GM06990 (cell line): ENCODE results near the gene RASGEF1C.

Experiments
- DNase-seq: peaks from one replicate; pipeline ENCODE4 v3.0.0-alpha.2; 2011; ENCODE audit not compliant: insufficient read length; ENCODE audit errors: extremely low read depth
- H3K27me3 ChIP-seq: replicated peaks from 2 replicates; pipeline ENCODE4 v1.6.0; 2011; ENCODE audit warnings: low read length; ENCODE audit not compliant: control insufficient read depth, insufficient read depth
- H3K36me3 ChIP-seq: 2 replicates; pipeline ENCODE4 v1.5.1; 2011; ENCODE audit warnings: low read length; ENCODE audit not compliant: control insufficient read depth, insufficient read depth
- H3K4me3 ChIP-seq: replicated peaks from 2 replicates; pipeline ENCODE4 v1.5.1; 2011; ENCODE audit warnings: low read depth, mild to moderate bottlenecking, control low read depth, low read length
- TF ChIP-seq, protein P1 (sequence below): IDR thresholded peaks from 2 replicates; pipeline ENCODE4 v1.5.1; 2011; ENCODE audit warnings: low read length, control low read depth, mild to moderate bottlenecking, inconsistent platforms; ENCODE audit not compliant: insufficient read depth, poor library complexity, severe bottlenecking

RASGEF1C gene

DNA sequence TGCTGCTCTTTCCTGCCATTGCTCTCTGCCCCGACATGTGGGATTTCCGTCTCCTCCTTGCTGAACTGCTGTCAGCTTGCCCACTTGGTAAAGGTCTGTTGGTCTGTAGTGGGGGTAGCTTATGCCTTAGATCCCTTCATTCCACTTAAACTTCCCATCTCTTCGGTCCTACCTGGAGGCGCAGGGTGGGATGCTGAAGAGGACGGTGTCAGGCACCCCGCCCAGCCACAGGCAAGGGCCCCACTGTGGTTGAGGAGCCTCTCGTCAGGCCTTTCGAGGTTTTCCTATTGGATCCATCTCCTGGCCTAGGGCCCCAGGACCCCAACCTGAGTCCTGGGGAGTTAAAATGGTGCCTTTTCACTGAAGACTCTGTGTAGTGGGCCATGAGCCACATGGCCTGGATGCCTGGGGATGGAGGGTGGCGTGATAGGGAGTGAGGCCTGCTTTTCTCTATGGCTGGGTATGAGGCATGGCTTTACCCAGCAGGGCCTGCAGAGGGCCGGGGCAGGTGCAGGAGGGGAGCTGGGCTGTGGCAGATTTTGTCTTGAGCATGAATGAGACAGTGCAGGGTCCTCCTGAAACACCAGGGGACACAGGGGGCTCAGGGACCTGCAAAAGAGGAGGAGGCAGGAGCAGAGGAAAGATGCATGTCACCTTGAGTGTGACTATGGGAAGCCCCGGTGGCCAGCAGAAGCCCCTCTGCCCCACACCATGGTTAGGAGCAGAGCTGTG lies 111.7 kb downstream of the RASGEF1C start:
- TF ChIP-seq, protein P1, sequence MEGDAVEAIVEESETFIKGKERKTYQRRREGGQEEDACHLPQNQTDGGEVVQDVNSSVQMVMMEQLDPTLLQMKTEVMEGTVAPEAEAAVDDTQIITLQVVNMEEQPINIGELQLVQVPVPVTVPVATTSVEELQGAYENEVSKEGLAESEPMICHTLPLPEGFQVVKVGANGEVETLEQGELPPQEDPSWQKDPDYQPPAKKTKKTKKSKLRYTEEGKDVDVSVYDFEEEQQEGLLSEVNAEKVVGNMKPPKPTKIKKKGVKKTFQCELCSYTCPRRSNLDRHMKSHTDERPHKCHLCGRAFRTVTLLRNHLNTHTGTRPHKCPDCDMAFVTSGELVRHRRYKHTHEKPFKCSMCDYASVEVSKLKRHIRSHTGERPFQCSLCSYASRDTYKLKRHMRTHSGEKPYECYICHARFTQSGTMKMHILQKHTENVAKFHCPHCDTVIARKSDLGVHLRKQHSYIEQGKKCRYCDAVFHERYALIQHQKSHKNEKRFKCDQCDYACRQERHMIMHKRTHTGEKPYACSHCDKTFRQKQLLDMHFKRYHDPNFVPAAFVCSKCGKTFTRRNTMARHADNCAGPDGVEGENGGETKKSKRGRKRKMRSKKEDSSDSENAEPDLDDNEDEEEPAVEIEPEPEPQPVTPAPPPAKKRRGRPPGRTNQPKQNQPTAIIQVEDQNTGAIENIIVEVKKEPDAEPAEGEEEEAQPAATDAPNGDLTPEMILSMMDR: no peak
- no peak for DNase-seq
- no peak overlapping the region for H3K4me3 ChIP-seq
- H3K27me3 ChIP-seq: no peaks in the 10 kb centered on the region
- no peaks in the 10 kb centered on the region for H3K36me3 ChIP-seq

DNA sequence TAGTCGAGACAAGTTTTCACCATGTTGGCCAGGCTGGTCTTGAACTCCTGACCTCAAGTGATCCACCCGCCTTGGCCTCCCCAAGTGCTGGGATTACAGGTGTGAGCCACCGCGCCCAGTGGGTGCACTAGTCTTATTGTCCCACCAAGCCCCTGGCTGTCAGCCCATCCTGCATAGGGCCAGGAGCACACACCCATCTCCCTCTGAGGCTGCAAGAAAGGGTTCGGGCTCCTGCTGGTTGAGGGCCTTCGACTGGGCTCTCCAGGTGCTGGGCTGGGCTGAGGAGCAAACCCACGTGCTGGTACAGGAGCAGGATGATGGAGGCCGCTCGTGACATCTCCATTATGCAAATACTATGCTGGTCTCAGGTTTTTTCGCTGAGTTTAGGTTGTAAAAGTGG lies 112.4 kb downstream of the RASGEF1C start:
- no peak overlapping the region for H3K4me3 ChIP-seq
- TF ChIP-seq, protein P1: no peak

DNA sequence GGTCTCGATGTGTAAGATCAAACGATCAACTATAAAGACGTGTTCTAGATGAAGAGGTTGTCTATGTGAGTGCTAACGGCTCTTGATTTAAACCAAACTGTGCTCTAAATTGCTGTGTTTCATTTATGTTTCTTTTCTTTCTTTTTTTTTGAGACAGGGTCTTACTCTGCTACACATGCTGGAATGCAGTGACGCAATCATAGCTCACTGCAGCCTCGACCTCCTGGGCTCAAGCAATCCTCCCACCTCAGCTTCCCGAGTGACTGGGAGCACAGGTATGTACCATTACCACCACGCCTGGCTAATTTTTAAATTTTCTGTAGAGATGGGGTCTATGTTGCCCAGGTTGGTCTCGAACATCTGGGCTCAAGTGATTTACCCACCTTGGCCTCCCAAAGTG lies 113.5 kb downstream of the RASGEF1C start:
- H3K27me3 ChIP-seq: no peaks in the 10 kb centered on the region
- no peak for DNase-seq
- TF ChIP-seq, protein P1: no peak
- no peak overlapping the region for H3K4me3 ChIP-seq
- no peaks in the 10 kb centered on the region for H3K36me3 ChIP-seq

More for the DNA sequence above, 112.4 kb downstream of the RASGEF1C start:
- H3K27me3 ChIP-seq: no peaks in the 10 kb centered on the region
- H3K36me3 ChIP-seq: no peaks in the 10 kb centered on the region
- DNase-seq: no peak

DNA sequence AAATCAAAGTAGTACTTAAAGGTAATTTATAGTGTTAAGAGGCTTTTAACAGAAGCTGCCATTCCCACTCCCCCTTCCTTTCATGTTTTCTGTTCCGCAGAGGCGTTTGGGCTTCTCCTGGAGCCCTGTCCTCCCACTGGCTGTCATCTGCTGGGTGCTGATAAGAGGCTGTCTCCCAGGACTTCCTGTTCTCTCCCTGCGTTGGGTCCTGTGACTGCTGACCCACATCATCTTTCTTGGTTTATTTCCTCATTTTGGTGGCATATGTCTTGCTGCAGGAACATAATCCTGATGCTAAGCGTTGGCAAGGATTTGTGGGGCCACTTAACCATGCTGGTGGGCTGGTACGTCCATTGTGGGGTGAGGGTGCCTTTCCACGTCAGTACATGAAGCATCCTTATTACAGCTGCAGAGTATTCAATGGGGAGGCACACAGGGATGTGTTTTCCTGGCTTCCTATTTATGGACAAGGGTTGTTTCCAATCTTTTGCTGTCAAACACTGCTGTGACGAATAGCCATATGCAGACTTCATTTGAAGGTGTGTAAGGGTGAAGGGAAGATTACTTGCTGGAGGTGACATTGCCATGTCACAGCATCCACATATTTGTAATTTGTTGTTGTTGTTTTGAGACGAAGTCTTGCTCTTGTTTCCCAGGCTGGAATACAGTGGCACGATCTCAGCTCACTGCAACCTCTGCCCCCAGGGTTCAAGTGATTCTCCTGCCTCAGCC lies 115.2 kb downstream of the RASGEF1C start:
- H3K27me3 ChIP-seq: no peaks in the 10 kb centered on the region
- DNase-seq: no peak

DNA sequence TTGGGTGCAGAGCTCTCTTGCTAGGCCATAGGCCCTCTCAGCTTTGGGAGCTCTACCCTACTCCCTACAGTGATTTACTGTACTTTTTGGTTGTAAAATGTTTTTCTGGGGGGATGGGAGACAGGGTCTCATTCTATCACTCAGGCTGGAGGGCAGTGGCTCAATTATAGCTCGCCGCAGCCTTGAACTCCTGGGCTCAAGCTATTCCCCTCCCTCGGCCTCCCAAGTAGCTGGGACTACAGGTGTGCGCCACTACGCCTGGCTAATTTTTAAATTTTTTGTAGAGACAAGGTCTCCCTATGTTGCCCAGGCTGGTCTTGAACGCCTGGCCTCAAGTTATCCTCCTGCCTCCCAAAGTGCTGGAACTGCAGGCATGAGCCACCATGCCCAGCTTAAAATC lies 115.8 kb downstream of the RASGEF1C start:
- Histone ChIP-seq H3K27me3 (no peaks in the 10 kb centered on the region), H3K36me3 (no peaks in the 10 kb centered on the region), H3K4me3 (no peak overlapping the region)
- TF ChIP-seq, protein P1: no peak
- no peak for DNase-seq

More for the DNA sequence above, 115.2 kb downstream of the RASGEF1C start:
- TF ChIP-seq, protein P1: no peak
- Histone ChIP-seq H3K4me3 (no peak overlapping the region), H3K36me3 (no peaks in the 10 kb centered on the region)
